GM18951 (cell line): ENCODE results near the gene PPFIA2.

ENCODE experiments used
- POLR2A ChIP-seq: IDR thresholded peaks from 4 replicates; pipeline ENCODE4 v1.6.1; 2011; ENCODE audit warnings: mild to moderate bottlenecking; ENCODE audit not compliant: insufficient read length, insufficient read depth; ENCODE audit errors: extremely low read depth
- in situ Hi-C: fragments of 300-500 bp; cut with MboI; formaldehyde crosslinking; loops from one replicate; pipeline ENCODE4 v1.12.0; 2022; ENCODE audit warnings: low sequenced_read_pairs, mixed read lengths, inconsistent platforms; ENCODE audit not compliant: unreplicated experiment

PPFIA2 gene

GRCh38 chr12:81369175-81369574 lies 390.0 kb downstream of the PPFIA2 start:
- in situ Hi-C loops = no loop called here
- TF ChIP-seq POLR2A = no peak

GRCh38 chr12:81365284-81365683 lies 393.9 kb downstream of the PPFIA2 start:
- in situ Hi-C loops = no loop called here
- TF ChIP-seq POLR2A = no peak

GRCh38 chr12:81360916-81361315 lies 398.2 kb downstream of the PPFIA2 start:
- no peak for TF ChIP-seq POLR2A
- in situ Hi-C loops = no loop called here

GRCh38 chr12:81359736-81360135 lies 399.4 kb downstream of the PPFIA2 start:
- in situ Hi-C loops = no loop called here

GRCh38 chr12:81354327-81354932 lies 404.7 kb downstream of the PPFIA2 start:
- in situ Hi-C loops = no loop called here
- no peak for TF ChIP-seq POLR2A

More at GRCh38 chr12:81359736-81360135, 399.4 kb downstream of the PPFIA2 start:
- no peak for TF ChIP-seq POLR2A

- in situ Hi-C loops = no loop called here
- TF ChIP-seq POLR2A = no peak
Measured at GRCh38 chr12:81350309-81350708, 408.8 kb downstream of the PPFIA2 start.

GRCh38 chr12:81347404-81347803 lies 411.7 kb downstream of the PPFIA2 start:
- TF ChIP-seq POLR2A = no peak
- in situ Hi-C loops = no loop called here

GRCh38 chr12:81340910-81341309 lies 418.2 kb downstream of the PPFIA2 start:
- in situ Hi-C loops = no loop called here
- TF ChIP-seq POLR2A = no peak

- in situ Hi-C loops = no loop called here
- no peak for TF ChIP-seq POLR2A
Measured at GRCh38 chr12:81339071-81339470, 420.1 kb downstream of the PPFIA2 start.

- TF ChIP-seq POLR2A = no peak
- in situ Hi-C loops = no loop called here
Measured at GRCh38 chr12:81337886-81338285, 421.3 kb downstream of the PPFIA2 start.

GRCh38 chr12:81333812-81334211 lies 425.3 kb downstream of the PPFIA2 start:
- in situ Hi-C loops = no loop called here
- no peak for TF ChIP-seq POLR2A

- TF ChIP-seq POLR2A = no peak
- in situ Hi-C loops = no loop called here
Measured at GRCh38 chr12:81332054-81332453, 427.1 kb downstream of the PPFIA2 start.

GRCh38 chr12:81330480-81330879 lies 428.7 kb downstream of the PPFIA2 start:
- no peak for TF ChIP-seq POLR2A
- in situ Hi-C loops = no loop called here

- in situ Hi-C loops = no loop called here
- no peak for TF ChIP-seq POLR2A
Measured at GRCh38 chr12:81329085-81329484, 430.1 kb downstream of the PPFIA2 start.

- no peak for TF ChIP-seq POLR2A
Measured at GRCh38 chr12:81327425-81327824, 431.7 kb downstream of the PPFIA2 start.

More at GRCh38 chr12:81327425-81327824, 431.7 kb downstream of the PPFIA2 start:
- in situ Hi-C loops = no loop called here
